WERI-Rb-1 (cell line): ENCODE results near the gene ARHGAP23.
"Not testable (repeated sequence)": the region's sequence is repeated elsewhere in the genome, so short reads cannot be mapped to it uniquely, and the experiment has no call there.

Source experiments
- DNase-seq: peaks from one replicate; pipeline ENCODE4 v3.0.0-alpha.2; 2020
- H3K27ac ChIP-seq: fragments of 250-450 bp; sonication (Bioruptor Pico); 2 replicates; pipeline ENCODE4 v1.5.1; 2020; ENCODE audit warnings: mild to moderate bottlenecking, moderate library complexity
- H3K27me3 ChIP-seq: fragments of 250-450 bp; sonication (Bioruptor Pico); 2 replicates; pipeline ENCODE4 v1.5.1; 2021; ENCODE audit warnings: mild to moderate bottlenecking, low read depth, moderate library complexity; ENCODE audit not compliant: insufficient read depth, severe bottlenecking
- H3K36me3 ChIP-seq: fragments of 250-450 bp; sonication (Bioruptor Pico); 2 replicates; pipeline ENCODE4 v1.5.1; 2020; ENCODE audit warnings: mild to moderate bottlenecking, moderate library complexity
- H3K4me3 ChIP-seq: 2 replicates; pipeline ENCODE4 v1.5.1; 2011; ENCODE audit warnings: low read depth, mild to moderate bottlenecking, control low read depth, low read length
- H3K9me3 ChIP-seq: fragments of 250-450 bp; sonication (Bioruptor Pico); 2 replicates; pipeline ENCODE4 v1.5.1; 2021; ENCODE audit warnings: mild to moderate bottlenecking, moderate library complexity; ENCODE audit not compliant: severe bottlenecking
- TF ChIP-seq, protein P1 (sequence below): IDR thresholded peaks from 2 replicates; pipeline ENCODE4 v1.5.1; 2011; ENCODE audit warnings: low read depth, mild to moderate bottlenecking, control low read depth, inconsistent platforms, low read length

Gene ARHGAP23

DNA sequence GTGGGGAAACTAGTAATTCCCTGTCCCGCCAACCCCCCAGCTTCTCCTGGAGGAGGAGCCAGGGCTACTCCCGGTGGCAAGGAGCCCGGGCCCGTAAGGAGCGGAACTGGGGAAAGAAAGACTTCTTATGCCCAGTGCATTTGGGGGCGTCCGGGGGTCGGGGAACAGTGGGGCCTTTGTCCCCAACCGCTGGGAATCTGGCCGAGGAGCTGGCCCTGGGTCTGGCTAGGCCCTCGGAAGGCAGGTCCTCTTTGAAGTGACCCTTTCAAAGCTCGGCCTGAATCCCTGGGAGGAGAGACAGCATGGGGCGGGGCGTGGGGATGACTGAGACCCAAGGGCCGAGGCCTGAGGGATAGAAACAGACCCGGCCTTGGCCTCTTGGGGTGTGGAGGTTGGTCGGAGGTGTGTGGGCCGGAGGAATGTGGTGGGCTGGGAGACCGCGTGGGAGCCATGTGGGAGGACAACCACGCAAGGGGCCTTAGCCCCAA lies 6.0 kb downstream of the ARHGAP23 start:
- Histone ChIP-seq H3K27me3 (no peaks in the 10 kb centered on the region), H3K27ac (no peak overlapping the region), H3K36me3 (no peaks in the 10 kb centered on the region), H3K9me3 (no peaks in the 10 kb centered on the region), H3K4me3 (no peak overlapping the region)
- no peak for DNase-seq
- TF ChIP-seq, protein P1, sequence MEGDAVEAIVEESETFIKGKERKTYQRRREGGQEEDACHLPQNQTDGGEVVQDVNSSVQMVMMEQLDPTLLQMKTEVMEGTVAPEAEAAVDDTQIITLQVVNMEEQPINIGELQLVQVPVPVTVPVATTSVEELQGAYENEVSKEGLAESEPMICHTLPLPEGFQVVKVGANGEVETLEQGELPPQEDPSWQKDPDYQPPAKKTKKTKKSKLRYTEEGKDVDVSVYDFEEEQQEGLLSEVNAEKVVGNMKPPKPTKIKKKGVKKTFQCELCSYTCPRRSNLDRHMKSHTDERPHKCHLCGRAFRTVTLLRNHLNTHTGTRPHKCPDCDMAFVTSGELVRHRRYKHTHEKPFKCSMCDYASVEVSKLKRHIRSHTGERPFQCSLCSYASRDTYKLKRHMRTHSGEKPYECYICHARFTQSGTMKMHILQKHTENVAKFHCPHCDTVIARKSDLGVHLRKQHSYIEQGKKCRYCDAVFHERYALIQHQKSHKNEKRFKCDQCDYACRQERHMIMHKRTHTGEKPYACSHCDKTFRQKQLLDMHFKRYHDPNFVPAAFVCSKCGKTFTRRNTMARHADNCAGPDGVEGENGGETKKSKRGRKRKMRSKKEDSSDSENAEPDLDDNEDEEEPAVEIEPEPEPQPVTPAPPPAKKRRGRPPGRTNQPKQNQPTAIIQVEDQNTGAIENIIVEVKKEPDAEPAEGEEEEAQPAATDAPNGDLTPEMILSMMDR: no peak

DNA sequence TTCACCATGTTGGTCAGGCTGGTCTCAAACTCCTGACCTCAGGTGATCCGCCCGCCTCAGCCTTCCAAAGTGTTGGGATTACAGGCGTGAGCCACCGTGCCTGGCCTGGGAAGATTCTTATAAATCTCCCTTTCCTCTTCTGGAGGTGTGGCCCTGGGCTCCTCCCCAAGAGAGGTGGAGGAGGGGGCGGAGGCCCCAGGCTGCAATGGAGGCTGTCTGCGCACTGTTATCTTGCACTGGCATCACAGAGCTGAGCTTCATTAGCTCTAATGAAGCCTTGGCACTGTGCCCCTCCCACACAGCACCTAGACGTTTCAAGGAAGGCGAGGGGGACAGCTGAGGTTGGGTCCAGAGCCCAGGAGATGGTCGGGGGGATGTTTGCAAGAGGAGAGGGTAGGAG lies 7.5 kb downstream of the ARHGAP23 start:
- DNase-seq: peak; percentile 61
- H3K27me3 ChIP-seq: no peaks in the 10 kb centered on the region
- no peaks in the 10 kb centered on the region for H3K36me3 ChIP-seq
- TF ChIP-seq, protein P1: no peak
- H3K27ac ChIP-seq: no peak overlapping the region
- no peaks in the 10 kb centered on the region for H3K9me3 ChIP-seq
- H3K4me3 ChIP-seq: no peak overlapping the region

DNA sequence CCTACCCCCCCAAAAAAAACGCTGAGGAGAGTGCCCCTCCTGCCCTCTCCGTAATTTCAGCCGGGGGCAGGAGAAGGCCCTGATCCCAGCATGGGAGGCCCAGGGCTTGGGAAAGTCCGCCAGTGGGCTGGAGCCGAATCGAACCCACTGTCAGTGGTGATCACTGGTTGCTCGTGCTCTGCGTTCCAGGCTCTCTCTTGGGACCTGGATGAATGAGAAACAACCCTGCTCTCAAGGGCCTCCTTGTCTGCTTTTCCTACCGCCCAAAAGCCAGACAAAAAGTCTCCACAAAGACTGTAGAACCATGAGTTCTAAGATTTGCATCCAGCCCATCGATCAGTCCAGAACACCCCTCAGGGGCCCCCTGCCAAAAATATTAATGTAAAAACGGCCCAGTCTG lies 8.1 kb downstream of the ARHGAP23 start:
- TF ChIP-seq, protein P1: no peak
- DNase-seq: no peak
- Histone ChIP-seq H3K27me3 (no peaks in the 10 kb centered on the region), H3K27ac (no peak overlapping the region), H3K4me3 (no peak overlapping the region), H3K9me3 (no peaks in the 10 kb centered on the region), H3K36me3 (no peaks in the 10 kb centered on the region)

DNA sequence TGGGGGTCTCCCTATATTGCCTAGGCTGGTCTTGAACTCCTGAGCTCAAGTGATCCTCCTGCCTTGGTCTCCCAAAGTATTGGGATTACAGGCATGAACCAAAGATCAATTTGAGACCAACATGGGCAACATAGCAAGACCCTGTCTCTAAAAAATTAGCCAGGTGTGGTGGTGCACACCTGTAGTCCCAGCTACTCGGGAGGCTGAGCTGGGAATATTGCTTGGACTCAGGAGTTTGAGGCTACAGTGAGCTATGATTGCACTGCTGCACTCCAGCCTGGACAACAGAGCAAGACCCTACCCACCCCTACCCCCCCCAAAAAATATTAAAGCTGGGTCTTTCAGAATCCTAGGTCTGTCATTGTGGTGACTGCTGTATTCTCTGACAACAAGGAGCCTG lies 9.0 kb downstream of the ARHGAP23 start:
- not testable (repeated sequence) for H3K27me3 ChIP-seq, H3K4me3 ChIP-seq, H3K9me3 ChIP-seq, H3K36me3 ChIP-seq, DNase-seq, H3K27ac ChIP-seq

DNA sequence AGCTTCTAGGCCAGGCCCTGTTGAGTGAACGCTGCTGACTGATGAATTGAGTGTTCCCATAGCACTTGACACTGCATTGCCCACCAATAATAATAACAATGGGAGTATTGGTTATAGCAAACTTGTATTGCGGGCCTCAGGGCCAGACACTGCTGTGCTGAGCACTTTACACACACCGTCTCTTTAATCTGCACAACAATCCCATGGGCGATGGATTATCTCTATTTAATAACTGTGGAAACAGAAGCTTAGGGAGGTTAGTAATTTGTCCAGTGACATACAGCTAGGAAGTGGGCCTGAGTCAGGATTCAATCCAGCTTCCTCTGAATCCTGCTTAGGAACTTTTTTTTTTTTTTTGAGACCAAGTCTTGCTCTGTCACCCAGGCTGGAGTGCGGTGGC lies 11.2 kb downstream of the ARHGAP23 start:
- no peaks in the 10 kb centered on the region for H3K36me3 ChIP-seq
- H3K27ac ChIP-seq: no peak overlapping the region
- TF ChIP-seq, protein P1: no peak
- DNase-seq: peak; percentile 44
- H3K4me3 ChIP-seq: no peak overlapping the region
- H3K9me3 ChIP-seq: no peaks in the 10 kb centered on the region
- H3K27me3 ChIP-seq: peaks cover 2% of the 10 kb centered on the region

DNA sequence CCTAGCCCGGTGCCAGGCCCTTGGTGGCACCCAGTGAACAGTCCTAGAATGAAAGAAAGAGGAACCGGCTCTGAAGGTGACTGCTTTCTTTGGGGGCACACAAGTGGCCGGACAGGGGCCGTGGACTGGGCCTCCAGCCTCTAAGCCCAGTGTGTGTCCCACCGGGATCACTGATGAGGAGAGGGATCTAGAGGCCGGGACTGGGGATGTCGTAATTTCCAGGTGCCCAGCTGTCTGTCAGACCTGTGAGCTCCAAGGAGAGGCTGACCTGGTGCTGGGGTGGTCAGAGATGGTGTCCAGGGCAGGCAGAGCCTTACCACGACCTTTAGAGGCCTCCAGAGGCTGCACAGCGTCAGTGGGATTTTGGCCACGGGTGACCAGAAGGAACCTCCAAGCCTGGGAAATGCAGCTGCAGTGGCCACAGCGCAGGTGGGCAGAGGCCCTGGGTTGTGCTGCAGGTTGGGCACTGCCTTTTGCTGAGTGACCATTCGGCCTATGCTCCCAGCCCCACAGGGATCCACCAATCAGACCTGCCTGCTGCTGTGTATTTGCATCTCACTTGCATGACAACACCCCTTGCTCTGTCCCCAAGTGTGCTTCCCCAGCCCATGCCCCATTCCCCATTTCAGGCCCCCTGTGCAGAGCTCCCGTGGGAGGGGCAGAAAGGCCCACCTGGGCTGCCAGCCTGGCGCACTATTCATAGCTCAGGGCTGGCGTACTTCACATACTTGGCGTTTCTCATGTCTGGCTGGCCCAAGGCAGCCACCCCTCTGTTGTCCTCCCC lies 12.5 kb downstream of the ARHGAP23 start:
- Histone ChIP-seq H3K27ac (no peak overlapping the region), H3K4me3 (no peak overlapping the region), H3K27me3 (peaks cover 2% of the 10 kb centered on the region), H3K36me3 (no peaks in the 10 kb centered on the region), H3K9me3 (no peaks in the 10 kb centered on the region)
- TF ChIP-seq, protein P1: no peak
- no peak for DNase-seq
